Retina (tissue), 1 donor: ENCODE measurements around the gene GRXCR1.

Source experiments
- DNase-seq: peaks from one replicate; pipeline ENCODE4 v3.0.0-alpha.2; 2016

Gene GRXCR1

DNA sequence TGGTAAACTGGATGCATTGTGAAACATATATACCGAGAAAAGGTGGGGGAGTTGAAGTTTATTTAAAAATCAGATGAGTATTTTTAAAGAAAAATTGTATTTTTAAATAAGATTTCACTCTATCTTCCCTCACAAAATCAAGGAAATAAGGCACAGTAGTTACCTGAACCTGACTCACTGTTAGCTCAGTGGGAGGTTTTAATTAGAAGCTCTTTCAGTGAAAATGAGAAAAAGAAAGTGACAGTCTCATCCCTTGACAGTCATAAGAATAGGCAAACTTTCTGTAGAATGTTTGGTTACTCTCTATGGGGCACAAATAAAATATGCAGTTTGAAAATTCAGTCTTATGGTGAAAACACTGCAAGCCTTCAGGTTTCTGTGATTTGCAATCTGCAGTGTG, 49.7 kb downstream of the GRXCR1 start:
- DNase-seq: no peak

- DNase-seq: no peak
These were observed 53.4 kb downstream of the GRXCR1 start for GRCh38 chr4:42945874-42946273.

DNA sequence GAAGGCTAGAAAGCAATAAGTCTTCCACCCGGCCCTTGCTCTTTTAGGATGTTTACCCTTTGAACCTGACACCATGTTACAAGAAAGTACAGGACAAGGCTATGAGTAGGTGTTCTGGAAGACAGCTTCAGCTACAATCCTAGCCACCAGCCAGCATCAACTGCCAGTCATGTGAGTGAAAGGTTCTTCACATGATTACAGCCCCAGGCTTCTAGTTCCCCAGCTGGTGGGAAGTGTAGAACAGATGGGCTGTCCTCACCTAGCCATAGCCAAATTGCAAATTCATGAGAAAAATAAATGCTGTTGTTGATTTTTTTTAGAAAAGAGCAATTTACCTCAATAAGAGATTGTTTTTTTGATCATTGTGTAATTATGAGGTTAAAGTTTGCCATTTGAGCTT, 60.8 kb downstream of the GRXCR1 start:
- DNase-seq: no peak

- DNase-seq: no peak
These were observed 62.6 kb downstream of the GRXCR1 start for GRCh38 chr4:42954963-42955669.

- peak; percentile 28 for DNase-seq
These were observed 63.4 kb downstream of the GRXCR1 start for GRCh38 chr4:42955746-42956505.

DNA sequence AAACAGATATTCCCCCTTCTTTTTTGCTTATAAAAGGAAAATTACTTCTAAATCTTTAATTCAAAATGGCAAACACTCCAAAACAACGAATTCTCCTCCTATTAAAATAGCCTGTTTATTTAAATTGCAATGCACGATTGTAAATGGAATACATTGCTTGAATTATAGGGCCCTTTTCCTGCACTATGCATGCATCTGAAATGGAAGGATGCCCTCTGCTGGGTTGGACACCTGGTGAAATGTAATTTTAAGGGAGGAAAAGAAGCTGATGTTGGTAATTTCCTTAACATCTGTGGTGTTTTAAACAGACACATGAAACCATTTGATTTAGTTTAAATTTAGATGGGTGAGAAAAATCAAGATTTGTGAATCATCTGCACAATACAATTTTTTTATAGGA, 72.8 kb downstream of the GRXCR1 start:
- DNase-seq: no peak

- no peak for DNase-seq
These were observed 93.5 kb downstream of the GRXCR1 start for GRCh38 chr4:42985976-42986375.

DNA sequence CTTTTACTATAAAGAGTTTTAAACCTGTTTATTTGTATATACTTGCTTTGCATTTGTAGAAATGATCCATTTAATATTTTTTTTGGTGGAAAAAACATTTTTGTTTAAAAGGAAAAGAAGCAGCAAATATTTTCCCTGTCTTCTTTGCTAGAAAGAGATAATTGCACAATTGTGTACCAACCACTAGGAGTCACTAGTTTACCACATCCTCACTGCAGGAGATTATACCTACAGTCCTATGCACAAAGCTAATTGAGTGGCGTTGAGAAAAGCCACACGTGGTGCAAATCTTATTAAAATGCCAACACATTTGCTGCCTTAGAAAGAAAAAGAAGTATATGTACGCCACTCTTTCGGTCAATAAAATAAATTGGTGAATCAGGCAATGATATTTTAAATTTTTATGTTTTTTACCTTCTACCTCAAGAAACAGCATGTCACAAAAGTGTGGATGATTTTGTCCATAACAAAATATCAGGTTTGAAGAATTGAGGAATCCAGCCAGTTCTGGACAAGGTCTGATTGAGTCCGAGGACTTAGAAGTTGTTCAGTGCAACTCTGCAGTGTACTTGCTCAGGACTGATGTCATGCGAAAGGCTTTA, 102.9 kb downstream of the GRXCR1 start:
- DNase-seq: peak; percentile 38

DNA sequence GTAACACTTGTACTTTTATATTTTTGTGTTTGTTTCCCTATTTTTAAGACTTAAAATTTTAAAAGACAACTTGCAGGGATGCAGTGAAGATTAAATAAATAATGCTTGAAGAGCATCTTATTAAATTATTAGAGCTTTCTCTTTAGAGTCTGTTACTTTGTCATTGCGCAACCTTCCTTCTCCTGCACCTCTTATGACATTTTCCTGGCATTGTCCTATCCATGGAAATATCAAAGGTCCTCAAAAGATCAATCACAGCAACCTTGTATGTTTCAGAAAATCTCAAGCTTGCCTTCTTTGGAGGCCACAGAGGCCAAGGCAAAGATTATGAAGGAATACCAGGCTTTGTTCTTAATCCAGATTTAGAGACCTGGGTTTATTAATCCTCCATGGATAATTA, 116.3 kb downstream of the GRXCR1 start:
- no peak for DNase-seq

DNA sequence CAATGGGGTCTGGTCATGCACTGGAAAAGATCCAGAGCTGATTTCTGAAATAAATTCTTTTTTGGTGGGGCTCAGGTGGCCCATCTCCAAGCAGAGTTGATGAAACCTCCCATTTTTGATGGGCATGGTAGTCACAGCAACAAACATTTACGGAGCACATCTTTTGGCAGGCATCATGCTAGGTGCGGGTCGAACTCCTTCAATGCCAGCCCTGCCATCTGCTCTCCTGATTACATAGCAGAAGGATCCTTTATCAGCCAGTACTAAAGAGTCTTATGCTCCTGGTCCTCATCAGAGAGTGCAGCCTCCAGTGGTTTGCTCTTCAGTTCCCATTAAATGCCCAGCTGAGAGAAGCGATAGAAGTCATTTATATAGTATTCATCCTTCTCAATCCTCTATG, 121.7 kb downstream of the GRXCR1 start:
- DNase-seq: peak; percentile 36

DNA sequence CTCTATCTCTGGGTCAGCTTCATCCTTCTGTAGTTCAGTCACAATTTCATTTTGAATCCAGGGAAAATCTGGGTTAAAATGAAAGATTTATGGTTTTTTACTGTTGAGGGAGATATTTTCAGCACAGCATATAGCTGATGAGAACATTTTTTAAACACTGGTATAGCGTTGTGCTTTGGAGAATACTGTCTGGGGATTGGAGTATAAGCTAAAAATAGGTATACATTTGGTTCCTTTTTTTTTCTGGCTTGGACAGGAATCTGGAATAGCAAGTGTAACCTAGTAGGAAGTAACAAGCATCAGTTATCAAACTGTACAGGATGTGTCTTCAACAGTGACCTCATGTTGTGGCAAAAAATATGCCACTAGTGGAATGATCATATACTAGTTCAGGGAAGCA, 149.1 kb downstream of the GRXCR1 start:
- DNase-seq: no peak

- no peak for DNase-seq
These were observed 154.5 kb downstream of the GRXCR1 start for GRCh38 chr4:43047058-43047457.

GRCh38 chr4:43048570-43048969, 156.1 kb downstream of the GRXCR1 start:
- no peak for DNase-seq

- peak; percentile 28 for DNase-seq
These were observed 156.8 kb downstream of the GRXCR1 start for GRCh38 chr4:43049326-43049725.

- DNase-seq: no peak
These were observed 173.9 kb downstream of the GRXCR1 start for GRCh38 chr4:43066415-43066814.

DNA sequence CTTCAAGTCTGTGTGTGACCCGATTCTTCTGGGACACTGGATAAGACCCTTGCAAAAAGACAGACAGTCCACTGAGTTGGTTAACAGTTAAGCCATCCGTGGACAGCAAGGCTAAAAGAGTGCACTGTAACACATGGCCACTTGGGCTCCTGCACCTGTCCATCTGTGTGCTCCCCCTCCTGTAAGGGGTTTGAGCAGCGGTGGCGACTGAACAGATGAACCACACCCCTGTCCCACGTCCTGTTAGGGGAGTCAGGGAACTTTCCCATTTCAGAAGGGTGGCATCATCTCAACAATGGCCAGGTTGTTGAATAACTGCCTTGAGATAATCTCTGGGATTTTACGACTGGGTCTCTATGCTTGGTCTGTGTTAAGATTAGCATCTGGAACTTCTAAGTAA, 178.6 kb downstream of the GRXCR1 start:
- no peak for DNase-seq
